Measurements from ENCODE around the gene CUL2.
"Not testable (repeated sequence)": the region's sequence is repeated elsewhere in the genome, so short reads cannot be mapped to it uniquely, and the experiment has no call there.

The CUL2 gene

GRCh38 chr10:35079265-35079664 lies 10.9 kb downstream of the CUL2 start:
- DNase-seq: no peak

GRCh38 chr10:35075228-35075627 lies 14.9 kb downstream of the CUL2 start:
- DNase-seq: no peak

GRCh38 chr10:35074266-35074665 lies 15.9 kb downstream of the CUL2 start:
- no peak for DNase-seq

- no peak for DNase-seq
Measured at GRCh38 chr10:35070521-35070920, 19.6 kb downstream of the CUL2 start.

GRCh38 chr10:35063837-35064454 lies 26.2 kb downstream of the CUL2 start:
- no peak for DNase-seq

GRCh38 chr10:35059481-35059880 lies 30.7 kb downstream of the CUL2 start:
- DNase-seq: no peak

GRCh38 chr10:35058686-35059085 lies 31.5 kb downstream of the CUL2 start:
- DNase-seq: no peak

GRCh38 chr10:35058134-35058533 lies 32.0 kb downstream of the CUL2 start:
- DNase-seq: no peak

- no peak for DNase-seq
Measured at GRCh38 chr10:35056686-35057085, 33.5 kb downstream of the CUL2 start.

GRCh38 chr10:35056133-35056532 lies 34.0 kb downstream of the CUL2 start:
- no peak for DNase-seq

- no peak for DNase-seq
Measured at GRCh38 chr10:35050568-35050967, 39.6 kb downstream of the CUL2 start.

GRCh38 chr10:35046074-35046473 lies 44.1 kb downstream of the CUL2 start:
- no peak for DNase-seq

GRCh38 chr10:35045275-35045674 lies 44.9 kb downstream of the CUL2 start:
- not testable (repeated sequence) for DNase-seq

GRCh38 chr10:35043796-35044344 lies 46.3 kb downstream of the CUL2 start:
- no peak for DNase-seq

GRCh38 chr10:35042783-35043182 lies 47.4 kb downstream of the CUL2 start:
- DNase-seq: no peak

GRCh38 chr10:35041502-35041879 lies 48.6 kb downstream of the CUL2 start:
- no peak for DNase-seq

- no peak for DNase-seq
Measured at GRCh38 chr10:35040760-35041501, 49.2 kb downstream of the CUL2 start.

GRCh38 chr10:35037104-35037503 lies 53.0 kb downstream of the CUL2 start:
- DNase-seq: no peak

GRCh38 chr10:35035606-35036005 lies 54.5 kb downstream of the CUL2 start:
- DNase-seq: no peak

- DNase-seq: no peak
Measured at GRCh38 chr10:35027567-35027966, 62.6 kb downstream of the CUL2 start.

- DNase-seq: no peak
Measured at GRCh38 chr10:35025916-35026315, 64.2 kb downstream of the CUL2 start.

GRCh38 chr10:35020481-35020880 lies 69.7 kb downstream of the CUL2 start:
- DNase-seq: no peak

GRCh38 chr10:35019041-35020024 lies 70.8 kb downstream of the CUL2 start:
- DNase-seq: no peak

All from activated CD4-positive, CD25-positive, alpha-beta regulatory T cell treated with anti-CD3 and anti-CD28 coated beads, Interleukin-2, amount 50 U/mL, for 72 hours (primary cell).